GM12878 (cell line): ENCODE results near the gene GHITM. TPM values are rescaled to one million over a fixed set of nuclear protein-coding genes. Genes with fewer than 3 reads are reported as not detected.

Source experiments
- ATAC-seq: fragments of 200-7000 bp; cut with Tn5 transposase; 3 replicates; pipeline ENCODE4 v1.9.1; 2020; ENCODE audit warnings: mild to moderate bottlenecking, moderate library complexity
- BruUV-seq: library from RNA; stranded (reverse); fragments of 400-500 nt; replicated peaks from 2 replicates; lab custom pipeline; 2021; lab: Mats Ljungman, UMichigan
- CTCF ChIA-PET: fragments of 300-600 bp; sonication (Branson Sonifier 250); formaldehyde crosslinking; extraction: SDS; loops from one replicate; lab custom pipeline; 2021; ENCODE audit warnings: inconsistent platforms; lab: Yijun Ruan, JAX
- POLR2A ChIA-PET: fragments of 350-600 bp; formaldehyde crosslinking; extraction: SDS; loops from one replicate; lab custom pipeline; 2021; ENCODE audit warnings: inconsistent platforms; lab: Charles Lee
- RAD21 ChIA-PET: fragments of 300-600 bp; sonication (Branson Sonifier 250); formaldehyde crosslinking; loops from one replicate; lab custom pipeline; 2023; ENCODE audit warnings: antibody characterized with exemption; ENCODE audit not compliant: unreplicated experiment; lab: Charles Lee
- SMC1A ChIA-PET: fragments of 300-600 bp; sonication (Branson Sonifier 250); formaldehyde crosslinking; loops from one replicate; lab custom pipeline; 2023; ENCODE audit not compliant: unreplicated experiment, uncharacterized antibody; lab: Charles Lee
- DNase-seq: peaks from one replicate; pipeline ENCODE4 v3.0.0-alpha.2; 2011; ENCODE audit warnings: low read depth, low spot score
- FAIRE-seq: peaks from 3 replicates; lab custom pipeline; 2011; peaks lifted over from hg19 to GRCh38; lab: Jason Lieb, UNC
- H2AFZ ChIP-seq: 2 replicates; pipeline ENCODE4 v1.6.0; 2011; ENCODE audit warnings: low read depth, low read length, control low read depth; ENCODE audit not compliant: control insufficient read depth
- H3K27ac ChIP-seq: 2 replicates; pipeline ENCODE4 v1.5.1; 2011; ENCODE audit warnings: control low read depth; ENCODE audit not compliant: control insufficient read depth, insufficient read depth
- H3K27me3 ChIP-seq, 2 experiments: replicated peaks in 1 of 2; 2 replicates each; pipeline versions ENCODE4 v1.6.0 to v1.6.1; 2011; ENCODE audit warnings: low read length in 1 of 2; ENCODE audit not compliant: control insufficient read depth in 2 of 2, insufficient read depth in 2 of 2
- H3K36me3 ChIP-seq, 2 experiments: 2 replicates each; pipeline ENCODE4 v1.5.1; 2011; ENCODE audit warnings: low read length in 1 of 2; ENCODE audit not compliant: control insufficient read depth in 2 of 2, insufficient read depth in 2 of 2
- H3K4me1 ChIP-seq: 2 replicates; pipeline ENCODE4 v1.6.1; 2011; ENCODE audit warnings: mild to moderate bottlenecking, low read length, moderate library complexity, mixed read lengths; ENCODE audit not compliant: control insufficient read depth, insufficient read depth
- H3K4me2 ChIP-seq: 2 replicates; pipeline ENCODE4 v1.6.0; 2011; ENCODE audit warnings: control low read depth; ENCODE audit not compliant: control insufficient read depth, insufficient read depth
- H3K4me3 ChIP-seq: fragments of 200-600 bp; sonication (generic); 2 replicates; pipeline ENCODE4 v1.5.1; 2016
- H3K79me2 ChIP-seq: 2 replicates; pipeline ENCODE4 v1.6.0; 2011; ENCODE audit warnings: low read length; ENCODE audit not compliant: control insufficient read depth, insufficient read depth
- H3K9ac ChIP-seq: 2 replicates; pipeline ENCODE4 v1.8.0; 2011; ENCODE audit warnings: low read length, control low read depth, mixed read lengths; ENCODE audit not compliant: control insufficient read depth, insufficient read depth
- H3K9me3 ChIP-seq: replicated peaks from 3 replicates; pipeline ENCODE4 v1.5.1; 2011; ENCODE audit warnings: mild to moderate bottlenecking, low read length; ENCODE audit not compliant: control insufficient read depth, insufficient read depth
- H4K20me1 ChIP-seq: 2 replicates; pipeline ENCODE4 v1.6.0; 2011; ENCODE audit not compliant: control insufficient read depth, insufficient read depth
- DPF2 ChIP-seq: fragments of 450-650 bp; IDR thresholded peaks from 2 replicates; pipeline ENCODE4 v1.6.1; 2017; ENCODE audit warnings: mild to moderate bottlenecking
- EED ChIP-seq: sonication (generic); IDR thresholded peaks from 2 replicates; pipeline ENCODE4 v1.6.1; 2016; ENCODE audit warnings: antibody characterized with exemption, low read depth
- EGR1 ChIP-seq, 2 experiments: IDR thresholded peaks; 1 replicate in 1 of 2; 2 replicates in 1 of 2; pipeline ENCODE4 v1.6.1; 2011 to 2012; ENCODE audit warnings: low read depth in 2 of 2, low read length in 2 of 2, borderline replicate concordance in 1 of 2, mild to moderate bottlenecking in 1 of 2, moderate library complexity in 1 of 2
- HCFC1 ChIP-seq: fragments of 150-350 bp; IDR thresholded peaks from 2 replicates; pipeline ENCODE4 v1.6.1; 2014; ENCODE audit warnings: low read length
- HDAC6 ChIP-seq: fragments of 200-600 bp; sonication (generic); IDR thresholded peaks from one replicate; pipeline ENCODE4 v1.8.0; 2017; ENCODE audit warnings: antibody characterized with exemption; ENCODE audit not compliant: unreplicated experiment
- IKZF2 ChIP-seq, 2 experiments: fragments of 450-650 bp; IDR thresholded peaks; 2 replicates each; pipeline ENCODE4 v1.6.1; 2017; ENCODE audit warnings: mild to moderate bottlenecking in 2 of 2, moderate library complexity in 2 of 2
- KAT2A ChIP-seq: conservative IDR thresholded peaks from 2 replicates; pipeline ENCODE4 v1.6.1; 2011; ENCODE audit warnings: low read depth, low read length; ENCODE audit not compliant: control insufficient read depth
- MEF2B ChIP-seq: fragments of 450-650 bp; IDR thresholded peaks from 2 replicates; pipeline ENCODE4 v1.6.1; 2018; ENCODE audit warnings: mild to moderate bottlenecking, moderate library complexity; ENCODE audit not compliant: partially characterized antibody, poor library complexity, severe bottlenecking
- NFYA ChIP-seq: IDR thresholded peaks from 2 replicates; pipeline ENCODE4 v1.6.1; 2011; ENCODE audit warnings: low read depth, mild to moderate bottlenecking, low read length, improper control_type of control experiment, borderline replicate concordance
- POLR2A ChIP-seq: IDR thresholded peaks from 2 replicates; pipeline ENCODE4 v1.6.1; 2011; ENCODE audit warnings: low read depth, mild to moderate bottlenecking, low read length
- POU2F2 ChIP-seq: IDR thresholded peaks from 3 replicates; pipeline ENCODE4 v1.6.1; 2011; ENCODE audit warnings: low read depth, mild to moderate bottlenecking, low read length, borderline replicate concordance
- WGBS: methylation state at CpG from one replicate; pipeline ENCODE4 v1.1.6; 2016; ENCODE audit warnings: low lambda C conversion rate; ENCODE audit not compliant: insufficient replicate concordance, insufficient coverage; ENCODE audit errors: missing lambda C conversion rate; 5-methylcytosine and 5-hydroxymethylcytosine counted together
- in situ Hi-C: fragments of 300-500 bp; cut with MboI; formaldehyde crosslinking; loops from 9 replicates; pipeline ENCODE4 v1.14.3; 2018; ENCODE audit warnings: mixed read lengths
- intact Hi-C: fragments of 100-400 bp; cut with micrococcal nuclease; formaldehyde crosslinking; loops from one replicate; pipeline ENCODE4 v1.14.2; 2022; ENCODE audit not compliant: unreplicated experiment
- polyA plus RNA-seq, 11 experiments: library from polyadenylated mRNA; depleted of rRNA in 4 of 11; unstranded in 6 of 11; stranded (reverse) in 5 of 11; fragments of >200 nt; fragmentation: Nextera tagmentation in 4 of 11; fragmentation: Illumina TruSeq in 1 of 11; extraction: Ambion mirVana in 4 of 11; extraction: Trizol in 1 of 11; gene quantifications; 1 replicate in 1 of 11; 2 replicates in 10 of 11; pipeline versions ENCODE4 v1.2.1 to v1.2.3, GENCODE V29; 2011 to 2016; ENCODE audit warnings: inconsistent platforms in 2 of 11, missing spikeins in 2 of 11, low read depth in 1 of 11
- total RNA-seq, 4 experiments: library from RNA; depleted of rRNA in 3 of 4; stranded (reverse); fragments of >200 nt in 3 of 4; fragmentation: Illumina TruSeq in 1 of 4; extraction: Trizol in 1 of 4; gene quantifications; 2 replicates each; pipeline versions ENCODE4 v1.2.1 to v1.2.3, GENCODE V29; 2013 to 2021
- TF ChIP-seq, protein P1 (sequence below): fragments of 150-350 bp; IDR thresholded peaks from 2 replicates; pipeline ENCODE4 v1.6.1; 2016; ENCODE audit warnings: low read depth, low read length

The GHITM gene
- total and polyA plus RNA-seq, 10 of the 15 experiments (the other 5 are each of a cell fraction or from before 2014, with no cell fraction given), result 120 to 501 (median 209) TPM

DNA sequence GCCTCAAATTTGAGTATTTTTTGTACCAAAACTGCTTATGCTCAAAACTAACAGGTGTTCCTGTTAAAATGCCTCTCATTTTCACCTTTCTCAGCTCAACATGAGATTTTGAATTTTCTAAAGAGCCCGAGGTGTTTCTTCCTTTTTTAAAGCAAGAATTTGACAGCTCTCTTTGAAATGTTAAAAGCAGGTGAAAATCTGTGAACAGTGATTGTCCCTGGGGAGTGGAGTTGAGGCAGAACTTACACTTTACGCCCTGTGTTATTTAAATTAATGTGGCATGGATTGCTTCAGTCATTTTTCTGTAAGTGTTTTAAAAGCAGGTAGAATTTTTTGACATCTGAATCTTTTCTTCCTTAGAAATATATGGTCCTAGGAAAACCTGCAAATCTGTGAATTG, 25.1 kb downstream of the GHITM start:
- Histone ChIP-seq H3K9ac (no peak overlapping the region), H3K4me3 (no peak overlapping the region), H2AFZ (no peak overlapping the region), H3K79me2 (peaks cover 55% of the 10 kb centered on the region), H3K9me3 (no peaks in the 10 kb centered on the region), H3K27ac (no peak overlapping the region)
- in situ Hi-C loops, result loop anchor here (5.0 kb wide), 1 partner anchor 33 kb away; no protein-coding TSS in a partner anchor
- RAD21 ChIA-PET, result interaction anchor here (1.1 to 3.1 kb wide), 4 partner anchors 13 to 39 kb away, joined by 3 to 17 read pairs (median 3); no protein-coding TSS in a partner anchor
- CTCF ChIA-PET, result interaction anchor here (0.9 to 25.5 kb wide), 5 partner anchors 9 to 39 kb away, joined by 3 to 788 read pairs (median 4); partner anchors contain the start of genes CDHR1 and GPR15LG
- intact Hi-C loops, result no loop called here
- WGBS, result 32% methylated on average over 2 of the region's 2 CpGs
- TF ChIP-seq MEF2B (peak; percentile 74), NFYA (no peak)
- TF ChIP-seq, all 136 proteins: peak for 1
- FAIRE-seq (no peak), DNase-seq (no peak), ATAC-seq (no peak)
- SMC1A ChIA-PET, result interaction anchor here (0.8 to 8.3 kb wide), 9 partner anchors 9 to 40 kb away, joined by 3 to 70 read pairs (median 6); partner anchors contain the start of gene GPR15LG
- peaks cover 7 to 9% of the 10 kb centered on the region in 2 experiments for H3K36me3 ChIP-seq
- H3K4me2 ChIP-seq, result no peak overlapping the region
- peaks cover 22% of the 10 kb centered on the region for H3K4me1 ChIP-seq
- no peaks in the 10 kb centered on the region; the same call in 1 of the 2 replicates for H4K20me1 ChIP-seq
- H3K27me3 ChIP-seq, result no peaks in the 10 kb centered on the region
- POLR2A ChIA-PET, result interaction anchor here (0.6 kb wide), 1 partner anchor 10 kb away, joined by 4 read pairs; no protein-coding TSS in a partner anchor
- no TSS peak for BruUV-seq

DNA sequence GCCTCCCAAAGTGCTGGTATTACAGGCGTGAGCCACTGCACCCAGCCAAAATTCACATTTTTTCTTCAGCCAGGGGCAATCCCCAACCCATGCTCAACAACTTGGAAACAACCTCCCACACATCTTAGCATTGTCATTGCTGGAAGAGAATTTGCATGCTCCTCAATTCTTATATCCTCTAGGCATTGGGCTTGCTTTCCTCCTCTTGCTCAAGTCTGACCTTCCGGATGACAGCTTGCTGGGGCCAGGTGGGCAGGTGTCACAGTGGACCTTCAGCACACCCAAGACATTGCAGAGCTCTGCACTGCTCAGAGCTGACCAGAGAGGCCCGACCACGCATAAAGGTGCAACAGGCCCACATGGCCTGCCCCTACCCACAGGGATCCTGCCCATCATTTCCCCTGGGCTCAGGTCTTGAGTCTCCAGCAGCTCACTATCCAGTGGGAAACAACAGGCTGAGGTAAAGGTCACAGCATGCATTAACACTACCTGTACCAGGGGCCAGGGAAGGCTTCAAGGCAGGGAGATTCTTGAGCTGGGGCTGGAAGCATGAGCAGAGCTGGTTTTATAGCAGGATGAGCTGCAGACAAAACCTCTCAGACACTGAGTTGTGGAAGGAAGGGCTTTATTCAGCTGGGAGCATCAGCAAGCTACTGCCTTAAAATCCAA, 27.4 kb downstream of the GHITM start:
- no peak for DNase-seq
- ChIA-PET RAD21 (interaction anchor here (0.6 to 4.2 kb wide), 4 partner anchors 11 to 40 kb away, joined by 3 to 31 read pairs (median 4); no protein-coding TSS in a partner anchor), POLR2A (interaction anchor here (0.6 to 2.7 kb wide), 6 partner anchors 10 to 33 kb away, joined by 3 to 10 read pairs (median 6); no protein-coding TSS in a partner anchor), CTCF (interaction anchor here (1.3 to 25.5 kb wide), 4 partner anchors 11 to 37 kb away, joined by 4 to 788 read pairs (median 59); partner anchors contain the start of genes CDHR1 and GHITM), SMC1A (interaction anchor here (0.8 to 8.3 kb wide), 7 partner anchors 8 to 41 kb away, joined by 3 to 70 read pairs (median 4); no protein-coding TSS in a partner anchor)
- peak overlapping the region; percentile 81 for H3K4me3 ChIP-seq
- H3K36me3 ChIP-seq, result peaks cover 7 to 9% of the 10 kb centered on the region in 2 experiments
- H4K20me1 ChIP-seq, result no peaks in the 10 kb centered on the region; the same call in 1 of the 2 replicates
- H3K79me2 ChIP-seq, result peaks cover 70% of the 10 kb centered on the region
- H3K27me3 ChIP-seq, result no peaks in the 10 kb centered on the region
- peak; percentile 71 for ATAC-seq
- H2AFZ ChIP-seq, result no peak overlapping the region
- H3K27ac ChIP-seq, result peak overlapping the region; percentile 54; the same call in 1 of the 2 replicates
- intact Hi-C loops, result no loop called here
- WGBS, result 30% methylated on average over 4 of the region's 4 CpGs
- peaks cover 24% of the 10 kb centered on the region for H3K4me1 ChIP-seq
- H3K9ac ChIP-seq, result no peak overlapping the region
- peak overlapping the region; percentile 73 for H3K4me2 ChIP-seq
- no TSS peak for BruUV-seq
- no peaks in the 10 kb centered on the region for H3K9me3 ChIP-seq
- FAIRE-seq, result no peak
- in situ Hi-C loops, result no loop called here
- TF ChIP-seq POU2F2 (0 out of 3 replicates have a peak, but pooled peaks have one; percentile 45), HCFC1 (no peak), KAT2A (no peak), IKZF2 (IDR thresholded peaks at IDR 0.05) (peak; percentile 12 to 42; a peak in 2 of 4 replicates), POLR2A (peak; percentile 26; the same call in 1 of the 2 replicates), EED (0 out of 2 replicates have a peak, but pooled peaks have one; percentile 19), HDAC6 (no peak), EGR1 (IDR thresholded peaks at IDR 0.05; ENCODE audit: borderline replicate concordance in 1 of 2, low read depth in 2 of 2, low read length in 2 of 2) (0 out of 3 replicates have a peak, but pooled peaks of 1 of the 2 experiments have one; percentile 4), DPF2 (0 out of 2 replicates have a peak, but pooled peaks have one; percentile 36)
- TF ChIP-seq, protein P1, sequence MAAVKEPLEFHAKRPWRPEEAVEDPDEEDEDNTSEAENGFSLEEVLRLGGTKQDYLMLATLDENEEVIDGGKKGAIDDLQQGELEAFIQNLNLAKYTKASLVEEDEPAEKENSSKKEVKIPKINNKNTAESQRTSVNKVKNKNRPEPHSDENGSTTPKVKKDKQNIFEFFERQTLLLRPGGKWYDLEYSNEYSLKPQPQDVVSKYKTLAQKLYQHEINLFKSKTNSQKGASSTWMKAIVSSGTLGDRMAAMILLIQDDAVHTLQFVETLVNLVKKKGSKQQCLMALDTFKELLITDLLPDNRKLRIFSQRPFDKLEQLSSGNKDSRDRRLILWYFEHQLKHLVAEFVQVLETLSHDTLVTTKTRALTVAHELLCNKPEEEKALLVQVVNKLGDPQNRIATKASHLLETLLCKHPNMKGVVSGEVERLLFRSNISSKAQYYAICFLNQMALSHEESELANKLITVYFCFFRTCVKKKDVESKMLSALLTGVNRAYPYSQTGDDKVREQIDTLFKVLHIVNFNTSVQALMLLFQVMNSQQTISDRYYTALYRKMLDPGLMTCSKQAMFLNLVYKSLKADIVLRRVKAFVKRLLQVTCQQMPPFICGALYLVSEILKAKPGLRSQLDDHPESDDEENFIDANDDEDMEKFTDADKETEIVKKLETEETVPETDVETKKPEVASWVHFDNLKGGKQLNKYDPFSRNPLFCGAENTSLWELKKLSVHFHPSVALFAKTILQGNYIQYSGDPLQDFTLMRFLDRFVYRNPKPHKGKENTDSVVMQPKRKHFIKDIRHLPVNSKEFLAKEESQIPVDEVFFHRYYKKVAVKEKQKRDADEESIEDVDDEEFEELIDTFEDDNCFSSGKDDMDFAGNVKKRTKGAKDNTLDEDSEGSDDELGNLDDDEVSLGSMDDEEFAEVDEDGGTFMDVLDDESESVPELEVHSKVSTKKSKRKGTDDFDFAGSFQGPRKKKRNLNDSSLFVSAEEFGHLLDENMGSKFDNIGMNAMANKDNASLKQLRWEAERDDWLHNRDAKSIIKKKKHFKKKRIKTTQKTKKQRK, result no peak
